ENCODE results near the gene RAB15. TPM values are rescaled to one million over a fixed set of nuclear protein-coding genes. Genes with fewer than 3 reads are reported as not detected.

Gene RAB15
- total and polyA plus RNA-seq, 2 of the 8 experiments (the other 6 are each of a cell fraction or from before 2014, with no cell fraction given): 38.8 to 58.1 TPM

DNA sequence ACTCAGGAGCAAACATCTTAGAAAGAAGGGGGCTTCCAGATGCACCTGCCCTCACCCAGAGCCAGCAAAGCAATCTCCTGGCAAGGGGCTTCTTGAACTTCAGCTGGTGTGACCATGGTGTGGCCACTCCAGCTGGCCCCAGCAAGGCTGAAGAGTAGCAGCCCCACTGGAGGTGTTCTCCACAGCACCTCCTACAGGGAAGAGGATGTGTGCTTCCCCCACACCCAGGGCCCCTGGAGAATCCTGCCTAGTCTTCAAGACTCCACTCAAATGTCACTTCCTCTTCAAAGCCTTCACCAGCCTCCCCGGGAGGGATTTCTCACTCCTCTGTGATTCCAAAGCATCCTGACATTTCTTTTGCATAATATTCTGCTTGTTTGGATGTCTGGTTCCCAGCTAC, 8.5 kb downstream of the RAB15 start:
- no peak overlapping the region for H3K14ac ChIP-seq (ENCODE audit: insufficient read length)
- CTCF ChIA-PET (ENCODE audit: partially characterized antibody): interaction anchor here (0.8 to 3.2 kb wide), 7 partner anchors 10 to 57 kb away, joined by 3 to 11 read pairs (median 4); partner anchors contain the start of gene FNTB

More for the DNA sequence above, 8.5 kb downstream of the RAB15 start:
- Histone ChIP-seq H3K79me1 (ENCODE audit: low read depth, low read length) (peaks cover 14% of the 10 kb centered on the region), H3K9ac (replicated peaks in 1 of 4; ENCODE audit: extremely low read depth in 1 of 4, low read depth in 3 of 4, low read length in 3 of 4) (no peak overlapping the region), H2AK5ac (ENCODE audit: low read depth, low read length) (no peak overlapping the region), H2BK12ac (ENCODE audit: low read depth, low read length) (no peak overlapping the region), H4K20me1 (replicated peaks in 1 of 2; ENCODE audit: control insufficient read depth in 1 of 2, insufficient read depth in 2 of 2, low read length in 2 of 2) (peaks cover 0 to 8% of the 10 kb centered on the region in 2 experiments), H3K4me3 (ENCODE audit: extremely low read depth in 1 of 4, insufficient read depth in 2 of 4, low read depth in 3 of 4, low read length in 4 of 4) (no peak overlapping the region), H3K4ac (replicated peaks; ENCODE audit: insufficient read length, low read depth, low read length) (no peak overlapping the region), H4K8ac (ENCODE audit: extremely low read depth, insufficient read depth, low read length) (no peak overlapping the region), H3K27ac (ENCODE audit: low read depth, low read length) (no peak overlapping the region), H4K91ac (replicated peaks; ENCODE audit: insufficient read length, low read length) (no peak overlapping the region), H3K79me2 (ENCODE audit: control insufficient read depth in 1 of 2, insufficient read depth in 2 of 2, low read length in 2 of 2) (peaks cover 0 to 9% of the 10 kb centered on the region in 2 experiments; a peak in 1 of 4 replicates), H3K18ac (ENCODE audit: extremely low read depth, low read length) (no peak overlapping the region), H3K23ac (ENCODE audit: insufficient read length) (no peak overlapping the region), H4K5ac (ENCODE audit: insufficient read length, low read depth, low read length) (no peak overlapping the region), H2BK15ac (ENCODE audit: low read length) (no peak overlapping the region), H3K4me2 (ENCODE audit: insufficient read depth in 1 of 2, low read depth in 2 of 2, low read length in 2 of 2) (no peak overlapping the region), H2AFZ (ENCODE audit: low read length) (no peak overlapping the region), H2BK20ac (ENCODE audit: low read length) (no peak overlapping the region), H2BK120ac (replicated peaks; ENCODE audit: low read depth, low read length) (no peak overlapping the region), H3K36me3 (ENCODE audit: control insufficient read depth in 2 of 4, insufficient read depth in 4 of 4, low read length in 3 of 4) (no peaks in the 10 kb centered on the region), H3K56ac (replicated peaks; ENCODE audit: insufficient read length, low read depth, low read length) (no peak overlapping the region), H3K23me2 (ENCODE audit: low read depth, low read length) (no peaks in the 10 kb centered on the region), H3K9me3 (ENCODE audit: insufficient read depth in 2 of 2, low read depth in 1 of 2, low read length in 1 of 2) (no peaks in the 10 kb centered on the region), H3K4me1 (replicated peaks in 1 of 4; ENCODE audit: control insufficient read depth in 3 of 4, insufficient read depth in 4 of 4, low read length in 3 of 4) (peaks cover 0 to 19% (median 14%) of the 10 kb centered on the region in 4 experiments; a peak in 6 of 7 replicates), H3K27me3 (replicated peaks in 1 of 4; ENCODE audit: control insufficient read depth in 3 of 4, extremely low read depth in 1 of 4, insufficient read depth in 3 of 4, low read length in 3 of 4) (no peaks in the 10 kb centered on the region), H2BK5ac (ENCODE audit: low read depth, low read length) (no peak overlapping the region)
- POLR2A ChIA-PET (ENCODE audit: partially characterized antibody): no interaction called here
- TF ChIP-seq CBX5 (IDR thresholded peaks at IDR 0.05; ENCODE audit: low read depth, low read length): no peak
- no peak for TF ChIP-seq RNF2 (IDR thresholded peaks at IDR 0.05; ENCODE audit: borderline replicate concordance, low read depth, low read length, missing control alignments, poor library complexity, severe bottlenecking)
- TF ChIP-seq, protein P1, sequence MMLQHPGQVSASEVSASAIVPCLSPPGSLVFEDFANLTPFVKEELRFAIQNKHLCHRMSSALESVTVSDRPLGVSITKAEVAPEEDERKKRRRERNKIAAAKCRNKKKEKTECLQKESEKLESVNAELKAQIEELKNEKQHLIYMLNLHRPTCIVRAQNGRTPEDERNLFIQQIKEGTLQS (IDR thresholded peaks at IDR 0.05; ENCODE audit: insufficient read depth, low read depth, low read length): no peak
- TF ChIP-seq, protein P2, sequence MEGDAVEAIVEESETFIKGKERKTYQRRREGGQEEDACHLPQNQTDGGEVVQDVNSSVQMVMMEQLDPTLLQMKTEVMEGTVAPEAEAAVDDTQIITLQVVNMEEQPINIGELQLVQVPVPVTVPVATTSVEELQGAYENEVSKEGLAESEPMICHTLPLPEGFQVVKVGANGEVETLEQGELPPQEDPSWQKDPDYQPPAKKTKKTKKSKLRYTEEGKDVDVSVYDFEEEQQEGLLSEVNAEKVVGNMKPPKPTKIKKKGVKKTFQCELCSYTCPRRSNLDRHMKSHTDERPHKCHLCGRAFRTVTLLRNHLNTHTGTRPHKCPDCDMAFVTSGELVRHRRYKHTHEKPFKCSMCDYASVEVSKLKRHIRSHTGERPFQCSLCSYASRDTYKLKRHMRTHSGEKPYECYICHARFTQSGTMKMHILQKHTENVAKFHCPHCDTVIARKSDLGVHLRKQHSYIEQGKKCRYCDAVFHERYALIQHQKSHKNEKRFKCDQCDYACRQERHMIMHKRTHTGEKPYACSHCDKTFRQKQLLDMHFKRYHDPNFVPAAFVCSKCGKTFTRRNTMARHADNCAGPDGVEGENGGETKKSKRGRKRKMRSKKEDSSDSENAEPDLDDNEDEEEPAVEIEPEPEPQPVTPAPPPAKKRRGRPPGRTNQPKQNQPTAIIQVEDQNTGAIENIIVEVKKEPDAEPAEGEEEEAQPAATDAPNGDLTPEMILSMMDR (IDR thresholded peaks at IDR 0.05; ENCODE audit: control extremely low read depth in 1 of 3, insufficient read depth in 1 of 3, low read depth in 1 of 3, low read length in 3 of 3): peak; percentile 5 to 27 (median 22); a peak in 2 of 4 replicates
- TF ChIP-seq EGR1 (IDR thresholded peaks at IDR 0.05; ENCODE audit: borderline replicate concordance, low read depth, low read length): no peak
- no peak for FAIRE-seq
- no peak for DNase-seq (ENCODE audit: low read depth in 1 of 2, low spot score in 2 of 2)
- 86% methylated on average over 1 of the region's 1 CpG; no CpG with 5 or more reads in 1 of the 2 experiments for WGBS, 2 experiments (ENCODE audit: extremely low coverage in 1 of 2, insufficient coverage in 1 of 2, insufficient read length in 1 of 2, insufficient replicate concordance in 2 of 2, low coverage in 1 of 2, low lambda C conversion rate in 2 of 2, missing lambda C conversion rate in 1 of 2)

All from H1 (cell line).